ENCODE results near the gene ADAM12. TPM values are rescaled to one million over a fixed set of nuclear protein-coding genes. Genes with fewer than 3 reads are reported as not detected.

The ADAM12 gene
- total RNA-seq, 1 donor from 2014 or later, result 0.35 TPM

GRCh38 chr10:126407831-126408230 lies 19.6 kb upstream of the ADAM12 start:
- intact Hi-C loops (cut with micrococcal nuclease), result no loop called here
- ATAC-seq (no peak), DNase-seq (no peak)

- DNase-seq (no peak), ATAC-seq (no peak)
- intact Hi-C loops (cut with micrococcal nuclease), result no loop called here
Observed at GRCh38 chr10:126405239-126405775, 17.0 kb upstream of the ADAM12 start.

GRCh38 chr10:126402721-126403695 lies 14.7 kb upstream of the ADAM12 start:
- intact Hi-C loops (cut with micrococcal nuclease), result no loop called here
- ATAC-seq, result no peak
- no peak for DNase-seq

- intact Hi-C loops (cut with micrococcal nuclease), result no loop called here
- DNase-seq, result no peak
- ATAC-seq, result no peak
Observed at GRCh38 chr10:126400641-126401040, 12.4 kb upstream of the ADAM12 start.

- ATAC-seq, result no peak
- DNase-seq, result no peak
- intact Hi-C loops (cut with micrococcal nuclease), result no loop called here
Observed at GRCh38 chr10:126398924-126399323, 10.6 kb upstream of the ADAM12 start.

- DNase-seq, result no peak
- intact Hi-C loops (cut with micrococcal nuclease), result no loop called here
- ATAC-seq, result no peak
Observed at GRCh38 chr10:126398383-126398743, 10.1 kb upstream of the ADAM12 start.

GRCh38 chr10:126397640-126398382 lies 9.5 kb upstream of the ADAM12 start:
- DNase-seq (no peak), ATAC-seq (no peak)
- intact Hi-C loops (cut with micrococcal nuclease), result no loop called here

GRCh38 chr10:126397156-126397555 lies 8.9 kb upstream of the ADAM12 start:
- intact Hi-C loops (cut with micrococcal nuclease), result no loop called here
- DNase-seq, result no peak
- ATAC-seq, result no peak

GRCh38 chr10:126394948-126395347 lies 6.7 kb upstream of the ADAM12 start:
- no peak for DNase-seq
- no peak for ATAC-seq
- intact Hi-C loops (cut with micrococcal nuclease), result no loop called here

- DNase-seq, result no peak
- intact Hi-C loops (cut with micrococcal nuclease), result no loop called here
- no peak for ATAC-seq
Observed at GRCh38 chr10:126393076-126393475, 4.8 kb upstream of the ADAM12 start.

- DNase-seq, result no peak
- intact Hi-C loops (cut with micrococcal nuclease), result no loop called here
- ATAC-seq, result no peak
Observed at GRCh38 chr10:126392469-126392868, 4.2 kb upstream of the ADAM12 start.

- ATAC-seq (no peak), DNase-seq (no peak)
- intact Hi-C loops (cut with micrococcal nuclease), result no loop called here
Observed at GRCh38 chr10:126392068-126392467, 3.8 kb upstream of the ADAM12 start.

- intact Hi-C loops (cut with micrococcal nuclease), result no loop called here
Observed at GRCh38 chr10:126391192-126391885, 3.1 kb upstream of the ADAM12 start.

GRCh38 chr10:126390324-126390723 lies 2.0 kb upstream of the ADAM12 start:
- no peak for DNase-seq
- ATAC-seq, result no peak
- intact Hi-C loops (cut with micrococcal nuclease), result no loop called here

More at GRCh38 chr10:126391192-126391885, 3.1 kb upstream of the ADAM12 start:
- no peak for DNase-seq
- no peak for ATAC-seq

- peak; percentile 69 for ATAC-seq
- DNase-seq, result peak; percentile 71
- intact Hi-C loops (cut with micrococcal nuclease), result no loop called here
Observed at GRCh38 chr10:126387041-126387921, 996 bp downstream of the ADAM12 start.

GRCh38 chr10:126384269-126384873 lies 3.9 kb downstream of the ADAM12 start:
- ATAC-seq, result no peak
- intact Hi-C loops (cut with micrococcal nuclease), result no loop called here

GRCh38 chr10:126380352-126381076 lies 7.8 kb downstream of the ADAM12 start:
- intact Hi-C loops (cut with micrococcal nuclease), result no loop called here
- no peak for ATAC-seq

More at GRCh38 chr10:126384269-126384873, 3.9 kb downstream of the ADAM12 start:
- no peak for DNase-seq

More at GRCh38 chr10:126380352-126381076, 7.8 kb downstream of the ADAM12 start:
- DNase-seq, result no peak

Data from left ventricle myocardium superior (tissue), 1 donor.